GM18511 (cell line): ENCODE data around the gene GAS2L2.

Experiments
- ATAC-seq: cut with Tn5 transposase; IDR thresholded peaks from one replicate; pipeline ENCODE4 v1.9.1; 2021; ENCODE audit warnings: mild to moderate bottlenecking, moderate library complexity; ENCODE audit not compliant: unreplicated experiment

Gene GAS2L2

DNA sequence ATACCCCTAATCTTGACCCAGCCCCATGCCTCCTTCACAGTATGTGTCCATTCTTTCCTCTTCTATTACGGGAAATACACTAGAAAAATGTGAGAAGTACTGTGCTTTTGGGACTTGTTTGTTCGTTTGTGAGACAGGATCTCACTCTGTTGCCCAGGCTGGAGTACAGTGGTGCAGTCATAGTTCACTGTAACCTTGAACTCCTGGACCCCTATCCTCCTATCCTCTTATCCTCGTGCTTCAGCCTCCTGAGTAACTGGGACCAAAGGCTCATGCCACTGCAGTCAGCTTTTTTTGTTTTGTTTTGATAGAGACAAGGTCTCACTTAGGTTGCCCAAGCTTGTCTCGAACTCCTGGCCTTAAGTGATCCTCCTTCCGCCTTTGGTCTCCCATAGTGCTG is 51.5 kb downstream of the GAS2L2 start:
- no peak for ATAC-seq

- ATAC-seq = no peak
Observed at GRCh38 chr17:35700150-35700549, 52.9 kb downstream of the GAS2L2 start.

- no peak for ATAC-seq
Observed at GRCh38 chr17:35698800-35699199, 54.2 kb downstream of the GAS2L2 start.

DNA sequence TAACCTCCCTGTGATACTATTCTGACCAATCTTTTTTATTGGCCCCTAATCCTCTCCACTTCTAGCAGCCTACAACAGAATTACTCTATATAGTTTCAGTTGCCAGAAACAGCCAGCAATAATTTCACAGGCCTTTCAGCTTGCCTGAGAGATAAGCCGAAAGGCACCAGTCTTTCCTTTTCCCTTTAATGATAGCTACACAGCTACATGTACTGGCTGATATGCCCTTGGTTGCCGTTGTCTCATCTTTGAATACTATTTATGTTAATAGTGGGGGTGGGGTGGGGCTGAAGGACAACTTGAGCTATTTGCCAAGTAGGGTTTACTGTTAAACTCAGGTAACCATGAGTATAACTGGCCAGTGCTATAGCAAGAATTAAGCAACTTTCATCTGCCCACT is 57.4 kb downstream of the GAS2L2 start:
- ATAC-seq = no peak

GRCh38 chr17:35694906-35695305 is 58.1 kb downstream of the GAS2L2 start:
- no peak for ATAC-seq
